ENCODE measurements around the gene TRPM8. TPM values are rescaled to one million over a fixed set of nuclear protein-coding genes. Genes with fewer than 3 reads are reported as not detected.

TRPM8 gene
- polyA plus RNA-seq, 1 experiment: 0.11 TPM

GRCh38 chr2:233972941-233973575 is 55.9 kb downstream of the TRPM8 start:
- Histone ChIP-seq H3K27me3 (ENCODE audit: control insufficient read depth, insufficient read depth, low read length) (no peaks in the 10 kb centered on the region), H3K9me3 (ENCODE audit: control insufficient read depth, insufficient read depth, low read length) (peaks cover 11% of the 10 kb centered on the region), H3K27ac (ENCODE audit: low read depth, low read length) (no peak overlapping the region), H3K4me3 (ENCODE audit: low read depth, low read length) (no peak overlapping the region)
- no peak for DNase-seq (ENCODE audit: low read depth, low spot score)
- TF ChIP-seq, protein P1, sequence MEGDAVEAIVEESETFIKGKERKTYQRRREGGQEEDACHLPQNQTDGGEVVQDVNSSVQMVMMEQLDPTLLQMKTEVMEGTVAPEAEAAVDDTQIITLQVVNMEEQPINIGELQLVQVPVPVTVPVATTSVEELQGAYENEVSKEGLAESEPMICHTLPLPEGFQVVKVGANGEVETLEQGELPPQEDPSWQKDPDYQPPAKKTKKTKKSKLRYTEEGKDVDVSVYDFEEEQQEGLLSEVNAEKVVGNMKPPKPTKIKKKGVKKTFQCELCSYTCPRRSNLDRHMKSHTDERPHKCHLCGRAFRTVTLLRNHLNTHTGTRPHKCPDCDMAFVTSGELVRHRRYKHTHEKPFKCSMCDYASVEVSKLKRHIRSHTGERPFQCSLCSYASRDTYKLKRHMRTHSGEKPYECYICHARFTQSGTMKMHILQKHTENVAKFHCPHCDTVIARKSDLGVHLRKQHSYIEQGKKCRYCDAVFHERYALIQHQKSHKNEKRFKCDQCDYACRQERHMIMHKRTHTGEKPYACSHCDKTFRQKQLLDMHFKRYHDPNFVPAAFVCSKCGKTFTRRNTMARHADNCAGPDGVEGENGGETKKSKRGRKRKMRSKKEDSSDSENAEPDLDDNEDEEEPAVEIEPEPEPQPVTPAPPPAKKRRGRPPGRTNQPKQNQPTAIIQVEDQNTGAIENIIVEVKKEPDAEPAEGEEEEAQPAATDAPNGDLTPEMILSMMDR (IDR thresholded peaks at IDR 0.05; ENCODE audit: low read depth, low read length): no peak
- ChIA-PET POLR2A (no interaction called here), CTCF (no interaction called here)

DNA sequence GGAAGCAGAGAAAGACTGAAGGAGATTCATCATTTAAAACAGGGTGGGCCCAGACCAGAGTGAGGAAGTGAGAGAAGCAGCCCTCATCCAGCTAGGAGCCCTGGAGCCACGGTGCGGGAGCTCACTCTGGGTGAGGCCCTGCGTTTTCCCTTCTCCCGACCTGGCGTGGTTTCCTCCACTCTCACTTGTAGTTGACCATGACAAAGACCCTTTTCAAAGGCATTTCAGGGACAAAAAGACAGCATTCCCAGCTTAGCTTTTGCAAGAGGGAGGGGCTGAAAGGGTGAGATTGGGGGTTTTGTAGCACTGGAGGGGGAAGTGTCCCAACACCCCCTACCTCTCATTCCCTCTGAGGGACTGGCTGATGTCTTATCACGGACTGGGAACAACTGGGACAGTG is 56.6 kb downstream of the TRPM8 start:
- ChIA-PET POLR2A (no interaction called here), CTCF (interaction anchor here (1.7 to 4.8 kb wide), 2 partner anchors 527 to 571 kb away, joined by 4 to 53 read pairs; no protein-coding TSS in a partner anchor)
- Histone ChIP-seq H3K4me3 (ENCODE audit: low read depth, low read length) (no peak overlapping the region), H3K27ac (ENCODE audit: low read depth, low read length) (peak overlapping the region; percentile 31), H3K27me3 (ENCODE audit: control insufficient read depth, insufficient read depth, low read length) (no peaks in the 10 kb centered on the region), H3K9me3 (ENCODE audit: control insufficient read depth, insufficient read depth, low read length) (peaks cover 11% of the 10 kb centered on the region)
- TF ChIP-seq, protein P1 (IDR thresholded peaks at IDR 0.05; ENCODE audit: low read depth, low read length): no peak
- no peak for DNase-seq (ENCODE audit: low read depth, low spot score)

DNA sequence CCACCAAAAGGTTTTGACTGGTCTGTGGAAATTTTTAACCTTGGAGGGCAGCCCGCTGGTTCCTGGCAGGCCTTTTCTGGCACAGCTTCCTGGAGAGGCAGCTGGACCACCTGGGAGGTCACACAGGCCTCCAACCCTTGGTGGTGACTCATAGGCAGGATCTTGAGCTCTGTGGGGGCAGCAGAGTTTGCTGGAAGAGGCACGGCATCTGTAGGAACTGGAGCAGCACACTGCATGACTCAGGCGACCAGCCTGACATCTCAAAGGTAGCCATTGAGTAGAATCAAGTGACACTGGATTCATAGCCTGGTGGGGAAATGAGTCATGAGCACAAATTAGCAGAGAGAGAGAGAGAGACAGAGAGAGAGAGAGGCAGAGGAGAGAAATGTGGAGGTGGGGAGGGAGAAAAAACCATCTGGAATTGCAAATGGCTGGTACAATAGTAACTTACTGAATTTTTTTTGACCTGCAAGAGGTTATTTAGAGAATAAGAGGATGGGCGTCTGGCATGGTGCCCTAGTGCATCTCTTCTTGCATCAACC is 57.4 kb downstream of the TRPM8 start:
- Histone ChIP-seq H3K27me3 (ENCODE audit: control insufficient read depth, insufficient read depth, low read length) (no peaks in the 10 kb centered on the region), H3K9me3 (ENCODE audit: control insufficient read depth, insufficient read depth, low read length) (peaks cover 11% of the 10 kb centered on the region), H3K4me3 (ENCODE audit: low read depth, low read length) (no peak overlapping the region), H3K27ac (ENCODE audit: low read depth, low read length) (peak overlapping the region; percentile 25)
- TF ChIP-seq, protein P1 (IDR thresholded peaks at IDR 0.05; ENCODE audit: low read depth, low read length): no peak
- POLR2A ChIA-PET: no interaction called here
- peak; percentile 85 for DNase-seq (ENCODE audit: low read depth, low spot score)
- CTCF ChIA-PET: interaction anchor here (1.7 to 4.8 kb wide), 2 partner anchors 526 to 570 kb away, joined by 4 to 53 read pairs; no protein-coding TSS in a partner anchor

DNA sequence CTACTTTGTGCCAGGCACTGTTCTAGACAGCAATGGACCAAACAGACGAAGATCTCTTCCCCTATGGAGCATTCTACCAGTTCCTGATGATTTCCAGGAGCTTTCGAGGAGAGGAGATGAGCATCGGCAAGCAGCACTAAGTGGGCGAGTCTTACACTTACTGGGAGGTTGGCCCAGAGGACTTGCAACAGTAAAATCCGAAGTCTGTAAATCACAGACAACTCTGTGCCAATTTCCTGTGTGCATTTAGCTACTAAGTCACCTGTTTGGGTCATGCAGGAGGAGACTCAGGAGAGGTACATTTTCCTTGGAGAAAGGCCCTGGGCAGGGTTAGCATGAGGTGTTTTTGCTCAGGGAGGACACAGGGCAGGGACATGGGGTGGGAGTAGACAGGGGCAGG is 58.9 kb downstream of the TRPM8 start:
- TF ChIP-seq, protein P1 (IDR thresholded peaks at IDR 0.05; ENCODE audit: low read depth, low read length): no peak
- CTCF ChIA-PET: interaction anchor here (0.6 to 4.8 kb wide), 6 partner anchors 159 to 906 kb away, joined by 3 to 53 read pairs (median 3); no protein-coding TSS in a partner anchor
- Histone ChIP-seq H3K27ac (ENCODE audit: low read depth, low read length) (no peak overlapping the region), H3K9me3 (ENCODE audit: control insufficient read depth, insufficient read depth, low read length) (peaks cover 11% of the 10 kb centered on the region), H3K27me3 (ENCODE audit: control insufficient read depth, insufficient read depth, low read length) (no peaks in the 10 kb centered on the region), H3K4me3 (ENCODE audit: low read depth, low read length) (no peak overlapping the region)
- POLR2A ChIA-PET: no interaction called here
- DNase-seq (ENCODE audit: low read depth, low spot score): no peak

GRCh38 chr2:233976690-233977294 is 59.6 kb downstream of the TRPM8 start:
- peak; percentile 45 for DNase-seq (ENCODE audit: low read depth, low spot score)
- Histone ChIP-seq H3K4me3 (ENCODE audit: low read depth, low read length) (no peak overlapping the region), H3K27ac (ENCODE audit: low read depth, low read length) (no peak overlapping the region), H3K27me3 (ENCODE audit: control insufficient read depth, insufficient read depth, low read length) (no peaks in the 10 kb centered on the region), H3K9me3 (ENCODE audit: control insufficient read depth, insufficient read depth, low read length) (peaks cover 11% of the 10 kb centered on the region)
- TF ChIP-seq, protein P1 (IDR thresholded peaks at IDR 0.05; ENCODE audit: low read depth, low read length): peak; percentile 56
- POLR2A ChIA-PET: no interaction called here
- CTCF ChIA-PET: interaction anchor here (0.6 to 4.8 kb wide), 8 partner anchors 156 to 1140 kb away, joined by 3 to 53 read pairs (median 3); no protein-coding TSS in a partner anchor

All from AG04450 (cell line).